Activated CD4-positive, CD25-positive, alpha-beta regulatory T cell treated with anti-CD3 and anti-CD28 coated beads, Interleukin-2, amount 50 U/mL, for 24 hours (primary cell): ENCODE measurements around the gene EXO1.
"Not testable (repeated sequence)": the region's sequence is repeated elsewhere in the genome, so short reads cannot be mapped to it uniquely, and the experiment has no call there.

Source experiments
- ATAC-seq, 2 donors: fragments of 150-1000 bp; cut with Tn5 transposase; one replicate each; pipeline ENCODE4 v1.10.0; 2021; ENCODE audit warnings: mild to moderate bottlenecking in 1 of 2, moderate library complexity in 1 of 2

Gene EXO1

DNA sequence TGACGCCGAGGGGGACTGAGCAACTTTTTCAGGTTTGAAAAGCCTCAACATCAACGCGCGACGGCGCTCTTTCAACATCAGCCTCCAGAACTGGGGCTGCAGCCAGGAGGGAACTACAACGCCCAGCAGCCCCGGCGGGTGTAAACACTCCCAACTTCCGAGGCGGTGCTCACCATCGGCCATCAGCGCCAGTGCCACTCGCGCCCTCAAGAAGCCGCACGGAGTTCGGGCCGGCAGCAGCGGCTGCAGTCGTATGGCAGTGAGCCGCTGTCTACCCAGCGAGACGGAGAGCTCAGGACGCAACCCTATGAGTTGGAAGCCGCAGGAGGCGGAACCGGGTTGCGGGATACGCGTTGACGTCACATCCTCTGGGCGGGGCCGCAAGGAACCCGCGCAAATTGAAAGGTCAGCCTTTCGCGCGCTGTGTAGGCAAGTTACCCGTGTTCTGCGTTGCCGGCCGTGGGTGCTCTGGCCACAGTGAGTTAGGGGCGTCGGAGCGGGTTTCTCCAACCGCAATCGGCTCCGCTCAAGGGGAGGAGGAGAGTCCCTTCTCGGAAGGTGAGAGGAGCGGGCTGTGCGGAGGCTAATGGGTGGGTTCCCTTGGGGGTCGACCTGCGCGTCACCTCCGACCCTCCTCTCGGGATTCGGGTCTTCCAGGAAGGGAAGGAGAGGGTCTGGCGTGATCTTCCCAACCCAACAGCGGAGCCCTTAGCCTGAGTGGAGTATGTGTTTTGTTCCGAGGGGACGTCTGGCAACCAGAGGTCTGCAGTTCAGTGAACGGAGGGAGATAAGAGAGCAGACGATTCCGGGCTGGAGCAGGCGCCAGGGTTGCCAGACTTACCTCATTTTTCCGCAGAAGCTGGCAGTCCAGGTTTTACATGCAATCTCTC is at the start of gene EXO1:
Gene EXO1, plus strand, starts transcription at position 409 of the 890 bp plus-strand sequence. CDS start 2,222 bp downstream, outside the sequence.
- ATAC-seq: peak; percentile 96 to 98

DNA sequence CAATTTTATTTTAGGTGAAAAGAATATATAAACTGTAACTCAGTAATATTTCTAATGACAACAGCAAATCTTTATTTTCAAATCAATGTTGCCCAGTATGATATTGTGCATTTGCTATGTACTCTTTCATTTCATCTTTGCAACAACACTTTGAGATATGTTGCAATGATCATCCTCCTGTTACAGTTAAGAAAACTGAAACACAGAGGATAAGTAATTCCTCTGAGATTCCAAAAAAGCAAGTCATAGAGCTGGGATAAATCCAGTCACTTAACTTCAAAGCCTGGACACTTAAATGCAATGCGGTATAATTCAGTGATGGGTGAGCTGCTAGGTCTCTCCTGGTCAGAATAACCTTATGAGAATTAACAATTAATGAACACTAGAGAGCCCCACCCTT is 48.6 kb upstream of the EXO1 start:
- no peak for ATAC-seq

GRCh38 chr1:241800640-241801039 is 47.4 kb upstream of the EXO1 start:
- no peak for ATAC-seq

- no peak for ATAC-seq
Measured at GRCh38 chr1:241802863-241803262, 45.1 kb upstream of the EXO1 start.

DNA sequence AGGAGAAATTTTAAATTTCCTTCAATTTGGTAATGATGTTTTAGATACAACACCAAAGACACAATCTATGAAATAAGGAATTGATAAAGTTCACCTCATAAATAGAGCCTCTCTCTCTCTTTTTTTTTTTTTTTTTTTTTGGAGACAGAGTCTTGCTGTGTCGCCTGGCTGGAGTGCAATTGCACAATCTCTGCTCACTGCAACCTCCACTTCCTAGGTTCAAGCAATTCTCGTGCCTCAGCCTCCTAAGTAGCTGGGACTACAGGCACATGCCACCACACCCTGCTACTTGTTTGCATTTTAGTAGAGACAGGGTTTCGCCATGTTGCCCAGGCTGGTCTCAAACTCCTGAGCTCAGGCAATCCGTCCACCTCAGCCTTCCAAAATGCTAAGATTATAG is 43.3 kb upstream of the EXO1 start:
- not testable (repeated sequence) for ATAC-seq

DNA sequence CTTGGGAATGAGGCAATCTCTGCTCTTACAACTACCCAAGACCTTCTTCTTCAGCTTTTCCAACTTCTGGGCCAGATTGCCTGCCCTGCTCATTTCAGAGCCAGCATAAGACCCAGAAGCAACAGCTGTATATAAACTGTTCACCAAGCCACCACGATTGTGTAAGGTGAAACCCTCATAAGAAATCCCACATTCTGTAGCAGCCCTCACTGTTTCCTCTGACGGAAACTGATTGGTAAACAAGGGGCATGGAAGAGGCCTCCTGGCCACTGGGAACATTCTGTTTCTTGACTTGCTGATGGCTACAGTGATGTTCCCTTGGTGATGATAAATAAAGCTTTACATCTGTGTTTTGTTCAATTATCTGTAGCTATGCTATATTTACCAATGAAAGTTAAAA is 39.7 kb upstream of the EXO1 start:
- no peak for ATAC-seq

DNA sequence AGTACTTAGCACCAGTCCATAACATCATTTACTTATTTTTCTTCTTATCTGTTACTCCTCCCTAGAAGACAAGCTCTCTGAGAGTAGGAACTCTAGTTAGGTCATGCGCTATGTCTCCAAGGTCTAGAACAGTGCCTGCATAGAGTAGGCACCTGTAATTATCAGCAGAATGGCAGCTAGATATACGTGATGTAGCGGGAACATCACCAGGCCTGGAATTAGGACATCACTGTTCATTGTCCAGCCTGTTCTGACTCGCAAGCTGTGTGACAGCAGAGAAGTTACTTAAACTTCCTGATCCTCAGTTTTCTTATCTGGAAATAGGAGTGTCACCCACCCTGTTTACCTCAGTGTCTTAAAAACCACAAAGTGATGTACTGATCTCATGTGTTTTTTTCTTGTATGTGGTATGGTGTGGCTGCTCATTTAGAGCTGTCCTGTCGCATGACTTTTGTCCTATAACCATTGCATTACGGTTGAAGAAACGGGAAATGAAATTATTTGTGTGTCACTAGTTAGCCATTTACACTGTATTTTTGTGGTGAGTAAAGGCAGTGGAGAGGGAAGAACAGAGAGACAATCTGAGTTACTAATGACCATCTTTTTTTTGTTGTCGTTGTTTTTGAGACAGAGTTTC is 37.1 kb upstream of the EXO1 start:
- no peak for ATAC-seq

DNA sequence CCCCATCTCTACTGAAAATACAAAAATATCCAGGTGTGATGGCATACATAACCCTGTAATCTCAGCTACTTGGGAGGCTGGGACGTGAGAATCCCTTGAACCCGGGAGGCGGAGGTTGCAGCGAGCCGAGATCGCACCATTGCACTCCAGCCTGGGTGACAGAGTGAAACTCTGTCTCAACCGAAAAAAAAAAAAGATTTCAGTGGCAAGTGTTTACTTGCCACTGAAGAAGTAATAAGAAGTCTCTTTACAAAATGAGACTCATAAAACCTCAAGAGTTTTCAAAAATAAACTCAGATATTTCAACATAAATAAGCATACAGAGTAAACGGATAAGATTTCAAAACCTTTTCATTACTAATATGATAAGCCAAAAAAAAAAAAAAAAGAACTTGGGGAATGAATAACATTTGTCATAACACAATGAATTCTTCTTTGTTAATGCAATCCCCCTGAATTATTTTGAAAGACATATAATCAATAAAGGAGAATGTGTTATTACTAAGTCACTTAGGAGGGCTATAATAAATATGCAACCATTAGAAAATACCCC is 34.2 kb upstream of the EXO1 start:
- no peak for ATAC-seq

DNA sequence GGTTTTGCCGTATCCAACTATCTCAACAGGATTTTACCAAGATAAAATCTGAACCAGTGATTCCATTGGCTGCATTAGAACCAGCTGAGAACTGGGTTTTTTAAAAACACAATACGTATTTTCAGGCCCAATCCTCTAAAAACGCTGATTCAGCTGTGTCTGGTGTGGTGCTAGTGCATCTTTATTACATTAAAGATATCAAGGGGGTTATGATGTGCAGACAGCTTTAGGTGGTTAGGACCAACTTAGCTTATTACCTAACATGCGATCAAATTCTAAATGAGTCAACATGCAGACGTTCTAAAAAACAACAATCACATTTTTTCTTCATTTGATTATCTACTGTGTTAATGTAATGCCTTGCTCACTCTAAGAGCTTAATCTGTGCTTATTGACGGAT is 32.0 kb upstream of the EXO1 start:
- ATAC-seq: no peak

DNA sequence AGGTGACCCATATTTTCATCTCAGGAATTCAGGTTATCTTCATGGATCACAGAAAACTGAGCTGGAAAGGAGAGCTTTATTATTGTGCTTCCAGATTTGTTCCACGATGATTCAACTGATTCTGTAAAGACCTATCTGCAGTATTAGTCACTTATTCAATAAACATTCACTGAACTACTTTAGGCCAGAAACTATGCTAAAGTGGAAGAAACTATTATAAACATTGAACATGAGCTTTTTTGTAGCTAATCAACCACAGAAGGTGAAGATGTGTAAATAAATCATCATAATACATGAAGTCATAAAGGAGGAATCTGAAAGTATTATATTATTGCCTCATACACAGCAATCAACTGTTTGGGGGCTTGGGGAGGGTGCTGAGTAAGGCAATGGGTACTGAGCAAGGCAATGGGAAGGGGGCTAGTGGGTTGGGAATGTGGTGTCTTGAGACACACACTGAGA is 30.6 kb upstream of the EXO1 start:
- ATAC-seq: no peak

GRCh38 chr1:241817956-241818612 is 29.9 kb upstream of the EXO1 start:
- ATAC-seq: no peak

GRCh38 chr1:241819340-241819866 is 28.6 kb upstream of the EXO1 start:
- ATAC-seq: no peak

- ATAC-seq: no peak
Measured at GRCh38 chr1:241821363-241821762, 26.6 kb upstream of the EXO1 start.

DNA sequence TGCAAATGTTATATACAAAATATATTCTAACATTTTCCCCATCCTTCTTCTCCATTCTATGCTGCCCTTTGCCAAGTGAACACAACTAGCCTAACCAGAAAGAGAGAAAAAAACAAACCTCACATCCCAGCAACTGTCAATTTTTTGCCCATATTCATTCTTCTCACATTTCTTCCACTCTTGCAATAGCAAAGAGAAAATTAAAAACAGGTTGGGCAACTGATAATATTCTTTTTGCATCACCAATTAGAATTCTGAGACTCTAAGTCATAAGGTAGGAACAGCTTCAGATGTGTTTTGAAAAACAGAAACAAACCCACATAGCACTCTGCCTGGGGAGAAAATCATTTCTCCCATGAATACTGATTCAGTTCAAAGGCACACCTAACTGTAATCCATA is 25.2 kb upstream of the EXO1 start:
- ATAC-seq: no peak

- no peak for ATAC-seq
Measured at GRCh38 chr1:241823925-241824324, 24.1 kb upstream of the EXO1 start.

- ATAC-seq: no peak
Measured at GRCh38 chr1:241825581-241825980, 22.4 kb upstream of the EXO1 start.

DNA sequence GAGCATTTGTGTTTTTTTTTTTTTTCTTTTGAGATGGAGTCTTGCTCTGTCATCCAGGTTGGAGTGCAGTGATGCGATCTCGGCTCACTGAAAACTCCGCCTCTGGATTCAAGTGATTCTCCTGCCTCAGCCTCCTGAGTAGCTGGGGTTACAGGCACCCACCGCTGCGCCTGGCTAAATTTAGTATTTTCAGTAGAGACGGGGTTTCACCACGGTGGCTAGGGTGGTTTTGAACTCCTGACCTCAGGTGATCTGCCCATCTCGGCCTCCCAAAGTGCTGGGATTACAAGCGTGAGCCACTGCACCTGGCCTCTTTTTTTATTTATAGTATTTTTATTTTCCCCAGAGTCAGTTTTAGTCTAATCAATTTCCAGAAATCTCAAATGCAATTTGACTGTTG is 21.4 kb upstream of the EXO1 start:
- not testable (repeated sequence) for ATAC-seq

- ATAC-seq: no peak
Measured at GRCh38 chr1:241827264-241827663, 20.7 kb upstream of the EXO1 start.

DNA sequence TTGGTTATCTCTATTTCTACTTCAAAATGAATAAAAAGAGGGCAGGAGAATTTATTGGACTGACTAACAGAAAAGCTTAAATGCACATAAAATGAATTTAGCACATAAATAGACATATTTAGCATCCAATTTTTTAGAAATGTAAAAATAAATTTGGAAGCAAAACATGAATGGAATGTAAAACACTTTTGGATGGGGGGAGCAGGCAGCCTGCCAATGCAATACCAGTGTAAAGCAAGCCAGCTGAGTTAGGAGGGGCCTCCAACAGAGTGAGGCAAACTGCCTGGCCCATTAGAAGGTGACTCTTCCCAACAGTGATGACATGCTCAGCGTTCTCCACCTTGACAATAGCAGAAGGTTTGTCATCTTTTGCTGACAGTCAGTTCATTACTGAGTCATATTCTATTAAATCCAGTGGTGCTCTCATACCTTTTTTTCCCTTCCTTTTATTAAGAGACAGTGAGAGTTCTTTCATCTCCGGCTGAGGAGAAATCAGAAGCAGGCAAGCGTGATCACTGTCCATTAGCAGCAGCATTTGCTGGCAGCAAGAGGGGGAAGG is 19.5 kb upstream of the EXO1 start:
- ATAC-seq: no peak

GRCh38 chr1:241829468-241829867 is 18.5 kb upstream of the EXO1 start:
- ATAC-seq: no peak

GRCh38 chr1:241834733-241835377 is 13.1 kb upstream of the EXO1 start:
- no peak for ATAC-seq

DNA sequence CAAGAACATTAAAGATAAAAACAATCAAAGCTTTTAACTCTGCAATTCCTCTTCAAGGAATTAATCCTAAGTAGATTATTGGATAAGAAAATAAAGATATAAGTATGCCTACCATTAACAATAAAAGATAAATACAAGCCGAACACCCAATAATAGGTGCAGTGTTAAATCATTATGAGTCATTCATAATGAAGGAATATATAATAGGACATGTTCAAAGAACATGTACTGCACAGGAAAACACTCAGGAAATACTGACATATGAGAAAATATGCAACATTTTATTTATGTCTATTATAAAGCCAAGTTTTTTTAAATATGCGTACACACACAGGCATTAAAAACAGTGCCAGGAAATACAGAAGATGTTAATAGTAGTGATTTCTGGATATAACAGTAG is 11.1 kb upstream of the EXO1 start:
- ATAC-seq: no peak
